WTC11 (cell line): ENCODE data around the gene LRRC41. TPM values are rescaled to one million over a fixed set of nuclear protein-coding genes. Genes with fewer than 3 reads are reported as not detected.

Experiments used
- ATF1 ChIP-seq: sonication (generic); formaldehyde crosslinking; IDR thresholded peaks from 2 replicates; pipeline ENCODE4 v1.8.1; 2023; ENCODE audit warnings: mild to moderate bottlenecking, moderate library complexity, missing genetic modification reagents
- E2F1 ChIP-seq: sonication (generic); formaldehyde crosslinking; IDR thresholded peaks from 2 replicates; pipeline ENCODE4 v1.8.0; 2022; ENCODE audit warnings: mild to moderate bottlenecking, missing genetic modification reagents
- E2F4 ChIP-seq: sonication (generic); formaldehyde crosslinking; IDR thresholded peaks from 2 replicates; pipeline ENCODE4 v1.8.1; 2022; ENCODE audit warnings: low read depth, mild to moderate bottlenecking, moderate library complexity, missing genetic modification reagents, borderline replicate concordance
- E2F5 ChIP-seq: sonication (generic); formaldehyde crosslinking; IDR thresholded peaks from 2 replicates; pipeline ENCODE4 v1.8.1; 2022; ENCODE audit warnings: mild to moderate bottlenecking, moderate library complexity, missing genetic modification reagents
- ETV6 ChIP-seq: sonication (generic); formaldehyde crosslinking; IDR thresholded peaks from 2 replicates; pipeline ENCODE4 v1.8.1; 2022; ENCODE audit warnings: mild to moderate bottlenecking, missing genetic modification reagents
- FOXK1 ChIP-seq: sonication (generic); formaldehyde crosslinking; IDR thresholded peaks from 2 replicates; pipeline ENCODE4 v1.8.0; 2022; ENCODE audit warnings: mild to moderate bottlenecking, moderate library complexity, missing genetic modification reagents
- HMGXB4 ChIP-seq: sonication (generic); formaldehyde crosslinking; IDR thresholded peaks from 2 replicates; pipeline ENCODE4 v1.8.1; 2023; ENCODE audit warnings: mild to moderate bottlenecking, moderate library complexity, missing genetic modification reagents
- JAZF1 ChIP-seq: fragments of 250-450 bp; sonication (Bioruptor Pico); IDR thresholded peaks from 2 replicates; pipeline ENCODE4 v1.9.0; 2021; ENCODE audit warnings: moderate library complexity, mild to moderate bottlenecking, inconsistent platforms
- MXD4 ChIP-seq: fragments of 250-450 bp; sonication (Bioruptor Pico); IDR thresholded peaks from 2 replicates; pipeline ENCODE4 v1.8.0; 2021; ENCODE audit warnings: mild to moderate bottlenecking, moderate library complexity, borderline replicate concordance
- PREB ChIP-seq: sonication (generic); formaldehyde crosslinking; IDR thresholded peaks from 2 replicates; pipeline ENCODE4 v1.8.1; 2022; ENCODE audit warnings: mild to moderate bottlenecking, missing genetic modification reagents, moderate library complexity, borderline replicate concordance
- PRRX2 ChIP-seq: fragments of 250-450 bp; sonication (Bioruptor Pico); IDR thresholded peaks from 2 replicates; pipeline ENCODE4 v1.8.0; 2021; ENCODE audit warnings: mild to moderate bottlenecking
- RORB ChIP-seq: fragments of 250-450 bp; sonication (Bioruptor Pico); IDR thresholded peaks from 2 replicates; pipeline ENCODE4 v1.9.0; 2021; ENCODE audit warnings: mild to moderate bottlenecking
- SMAD3 ChIP-seq: sonication (generic); formaldehyde crosslinking; IDR thresholded peaks from 2 replicates; pipeline ENCODE4 v1.8.0; 2022; ENCODE audit warnings: missing genetic modification reagents, mild to moderate bottlenecking, borderline replicate concordance
- SP1 ChIP-seq: sonication (generic); formaldehyde crosslinking; conservative IDR thresholded peaks from 2 replicates; pipeline ENCODE4 v1.8.1; 2022; ENCODE audit warnings: missing genetic modification reagents
- STAT6 ChIP-seq: sonication (generic); formaldehyde crosslinking; conservative IDR thresholded peaks from 2 replicates; pipeline ENCODE4 v1.8.1; 2023; ENCODE audit warnings: mild to moderate bottlenecking, low read depth, missing genetic modification reagents, moderate library complexity
- TP53 ChIP-seq: sonication (generic); formaldehyde crosslinking; IDR thresholded peaks from 2 replicates; pipeline ENCODE4 v1.8.1; 2023; ENCODE audit warnings: mild to moderate bottlenecking, missing genetic modification reagents
- USF1 ChIP-seq: sonication (generic); formaldehyde crosslinking; IDR thresholded peaks from 2 replicates; pipeline ENCODE4 v1.8.0; 2022; ENCODE audit warnings: mild to moderate bottlenecking, missing genetic modification reagents
- ZNF138 ChIP-seq: sonication (generic); formaldehyde crosslinking; conservative IDR thresholded peaks from 2 replicates; pipeline ENCODE4 v1.8.1; 2022; ENCODE audit warnings: mild to moderate bottlenecking, moderate library complexity, missing genetic modification reagents
- ZNF219 ChIP-seq: sonication (generic); formaldehyde crosslinking; IDR thresholded peaks from 2 replicates; pipeline ENCODE4 v1.8.0; 2023; ENCODE audit warnings: missing genetic modification reagents, mild to moderate bottlenecking, borderline replicate concordance
- ZNF423 ChIP-seq: fragments of 250-450 bp; sonication (Bioruptor Pico); IDR thresholded peaks from 2 replicates; pipeline ENCODE4 v2.1.2; 2022; ENCODE audit warnings: mild to moderate bottlenecking, moderate library complexity
- ZNF425 ChIP-seq: fragments of 250-450 bp; sonication (Bioruptor Pico); conservative IDR thresholded peaks from 2 replicates; pipeline ENCODE4 v1.9.0; 2021; ENCODE audit warnings: mild to moderate bottlenecking
- ZNF532 ChIP-seq: fragments of 250-450 bp; sonication (Bioruptor Pico); IDR thresholded peaks from 2 replicates; pipeline ENCODE4 v1.9.0; 2021; ENCODE audit warnings: mild to moderate bottlenecking, borderline replicate concordance
- total RNA-seq: library from RNA; stranded (reverse); gene quantifications from 3 replicates; pipeline ENCODE4 v1.2.3, GENCODE V29; 2021

LRRC41 gene
- total RNA-seq, 1 experiment from 2014 or later = 46.0 TPM

GRCh38 chr1:46340404-46341221 lies 37.2 kb upstream of the LRRC41 start, which contains the start of gene NSUN4 (continued):
- TF ChIP-seq ZNF138 = no peak
- no peak for TF ChIP-seq E2F1
- no peak for TF ChIP-seq PRRX2
- TF ChIP-seq FOXK1 (CRISPR knock-in tag) = peak; percentile 77
- no peak for TF ChIP-seq ZNF532 (CRISPR knock-in tag)
- TF ChIP-seq JAZF1 = no peak
- TF ChIP-seq STAT6 (CRISPR knock-in tag) = no peak
- TF ChIP-seq MXD4 = no peak
- TF ChIP-seq TP53 (CRISPR knock-in tag) = no peak
- TF ChIP-seq SMAD3 = no peak
- no peak for TF ChIP-seq ATF1
- TF ChIP-seq ZNF423 (CRISPR knock-in tag) = no peak
- TF ChIP-seq E2F4 (CRISPR knock-in tag) = no peak
- no peak for TF ChIP-seq ZNF425 (CRISPR knock-in tag)
- no peak for TF ChIP-seq E2F5
- no peak for TF ChIP-seq PREB
- no peak for TF ChIP-seq ZNF219 (CRISPR knock-in tag)
- TF ChIP-seq ETV6 = no peak
- no peak for TF ChIP-seq RORB (CRISPR knock-in tag)
- no peak for TF ChIP-seq SP1
- TF ChIP-seq HMGXB4 (CRISPR knock-in tag) = peak; percentile 68; the same call in 1 of the 2 replicates
- TF ChIP-seq USF1 (CRISPR knock-in tag) = peak; percentile 40; the same call in 1 of the 2 replicates
